Measurements from ENCODE around the gene U2SURP.

Gene U2SURP

DNA sequence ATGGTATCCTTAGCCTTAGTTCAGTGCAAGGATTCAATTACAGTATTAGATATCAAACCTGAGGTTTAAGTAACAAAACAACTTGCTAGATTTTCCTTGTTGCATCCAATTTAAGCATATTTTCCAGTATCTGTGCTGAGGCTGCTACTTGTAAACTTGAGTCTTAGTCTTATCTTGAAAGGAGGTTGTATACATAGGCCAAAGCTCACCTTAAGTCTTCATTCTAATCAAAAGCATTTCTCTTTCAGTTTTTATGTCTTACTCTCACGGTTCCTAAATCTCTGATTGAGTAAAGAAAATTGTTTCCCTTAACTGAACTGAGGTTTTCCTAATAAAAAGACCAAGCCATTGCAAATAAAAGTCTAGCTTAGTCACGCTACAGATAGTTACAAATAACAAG, 52.6 kb downstream of the U2SURP start:
- TF ChIP-seq, protein P1, sequence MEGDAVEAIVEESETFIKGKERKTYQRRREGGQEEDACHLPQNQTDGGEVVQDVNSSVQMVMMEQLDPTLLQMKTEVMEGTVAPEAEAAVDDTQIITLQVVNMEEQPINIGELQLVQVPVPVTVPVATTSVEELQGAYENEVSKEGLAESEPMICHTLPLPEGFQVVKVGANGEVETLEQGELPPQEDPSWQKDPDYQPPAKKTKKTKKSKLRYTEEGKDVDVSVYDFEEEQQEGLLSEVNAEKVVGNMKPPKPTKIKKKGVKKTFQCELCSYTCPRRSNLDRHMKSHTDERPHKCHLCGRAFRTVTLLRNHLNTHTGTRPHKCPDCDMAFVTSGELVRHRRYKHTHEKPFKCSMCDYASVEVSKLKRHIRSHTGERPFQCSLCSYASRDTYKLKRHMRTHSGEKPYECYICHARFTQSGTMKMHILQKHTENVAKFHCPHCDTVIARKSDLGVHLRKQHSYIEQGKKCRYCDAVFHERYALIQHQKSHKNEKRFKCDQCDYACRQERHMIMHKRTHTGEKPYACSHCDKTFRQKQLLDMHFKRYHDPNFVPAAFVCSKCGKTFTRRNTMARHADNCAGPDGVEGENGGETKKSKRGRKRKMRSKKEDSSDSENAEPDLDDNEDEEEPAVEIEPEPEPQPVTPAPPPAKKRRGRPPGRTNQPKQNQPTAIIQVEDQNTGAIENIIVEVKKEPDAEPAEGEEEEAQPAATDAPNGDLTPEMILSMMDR (IDR thresholded peaks at IDR 0.05), result no peak
- no peak overlapping the region for H3K27ac ChIP-seq
- no peak overlapping the region for H3K4me3 ChIP-seq
- no peak for DNase-seq (ENCODE audit: low spot score)

DNA sequence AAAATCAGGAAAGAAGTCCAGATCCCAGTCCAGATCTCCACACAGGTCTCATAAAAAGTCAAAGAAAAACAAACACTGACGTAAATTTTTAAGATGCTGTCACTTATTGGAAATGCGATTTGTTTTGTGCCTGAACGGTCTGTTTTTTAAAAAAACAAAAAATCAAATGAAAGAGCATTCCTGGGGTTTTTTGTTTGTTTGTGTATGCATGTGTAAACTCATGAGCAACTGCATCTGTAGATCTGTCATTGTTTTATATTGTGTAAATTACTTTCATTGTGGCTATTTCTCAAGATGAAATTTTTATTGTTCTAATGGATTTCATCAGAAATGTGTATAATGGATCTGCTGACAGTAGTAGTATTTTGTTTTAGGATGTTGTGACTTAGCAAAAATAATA, 55.0 kb downstream of the U2SURP start:
- H3K4me3 ChIP-seq, result no peak overlapping the region
- TF ChIP-seq, protein P1 (IDR thresholded peaks at IDR 0.05), result no peak
- no peak overlapping the region for H3K27ac ChIP-seq
- DNase-seq (ENCODE audit: low spot score), result no peak

DNA sequence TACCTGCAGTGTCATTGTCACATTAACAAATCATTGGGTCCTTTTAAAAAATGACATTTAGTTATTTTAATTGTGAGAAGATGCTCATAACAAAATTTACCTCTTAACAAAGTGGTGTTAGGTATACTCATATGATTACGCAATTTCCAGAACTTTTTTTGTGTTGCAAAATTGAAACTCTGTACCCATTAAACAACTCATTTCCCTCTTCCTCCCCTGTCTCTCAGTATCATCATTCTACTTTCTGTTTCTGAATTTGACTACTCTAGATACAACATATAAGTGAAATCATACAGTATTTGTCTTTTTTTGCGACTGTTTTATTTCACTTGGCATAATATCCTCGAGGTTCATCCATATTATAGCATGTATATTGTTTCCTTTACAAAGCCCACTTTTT, 59.5 kb downstream of the U2SURP start:
- DNase-seq (ENCODE audit: low spot score), result no peak
- H3K4me3 ChIP-seq, result no peak overlapping the region
- TF ChIP-seq, protein P1 (IDR thresholded peaks at IDR 0.05), result no peak
- no peak overlapping the region for H3K27ac ChIP-seq

DNA sequence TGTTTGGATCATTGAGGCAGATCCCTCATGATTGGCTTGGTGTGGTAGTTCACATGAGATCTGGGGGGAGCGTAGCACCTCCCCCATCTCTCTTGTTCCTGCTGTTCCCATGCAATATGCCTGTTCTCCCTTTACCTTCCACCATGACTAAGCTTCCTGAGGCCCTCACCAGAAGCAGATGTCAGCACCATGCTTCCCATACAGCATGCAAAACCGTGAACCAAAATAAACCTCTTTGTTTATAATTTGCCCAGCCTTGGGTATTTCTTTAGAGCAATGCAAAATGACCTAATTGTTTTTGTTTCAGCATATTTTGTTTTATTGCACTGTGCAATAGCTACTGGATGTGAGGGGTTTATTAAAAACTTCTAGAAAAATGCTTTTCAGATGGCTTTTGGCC, 61.6 kb downstream of the U2SURP start:
- DNase-seq (ENCODE audit: low spot score), result no peak
- TF ChIP-seq, protein P1 (IDR thresholded peaks at IDR 0.05), result no peak
- Histone ChIP-seq H3K4me3 (no peak overlapping the region), H3K27ac (no peak overlapping the region)

DNA sequence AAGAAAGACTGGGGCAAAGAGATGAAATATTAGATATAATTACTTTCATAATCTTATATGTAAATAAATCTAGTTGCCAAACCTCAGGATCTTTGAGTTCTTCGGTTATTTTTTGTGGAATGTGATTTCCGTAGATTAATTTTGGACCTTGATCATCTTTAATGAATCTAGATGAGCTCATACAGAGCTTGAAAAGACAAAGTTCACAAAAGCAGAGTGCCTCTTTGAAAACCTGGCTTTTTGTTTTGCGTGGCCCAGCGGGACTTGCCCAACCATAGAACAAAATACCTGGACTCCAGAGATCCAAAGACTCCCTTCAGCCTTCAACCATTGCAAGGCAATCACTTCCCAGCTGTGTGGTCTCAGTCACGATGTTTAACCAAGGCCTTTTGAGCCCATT, 63.4 kb downstream of the U2SURP start:
- no peak overlapping the region for H3K4me3 ChIP-seq
- TF ChIP-seq, protein P1 (IDR thresholded peaks at IDR 0.05), result no peak
- H3K27ac ChIP-seq, result no peak overlapping the region
- DNase-seq (ENCODE audit: low spot score), result no peak

DNA sequence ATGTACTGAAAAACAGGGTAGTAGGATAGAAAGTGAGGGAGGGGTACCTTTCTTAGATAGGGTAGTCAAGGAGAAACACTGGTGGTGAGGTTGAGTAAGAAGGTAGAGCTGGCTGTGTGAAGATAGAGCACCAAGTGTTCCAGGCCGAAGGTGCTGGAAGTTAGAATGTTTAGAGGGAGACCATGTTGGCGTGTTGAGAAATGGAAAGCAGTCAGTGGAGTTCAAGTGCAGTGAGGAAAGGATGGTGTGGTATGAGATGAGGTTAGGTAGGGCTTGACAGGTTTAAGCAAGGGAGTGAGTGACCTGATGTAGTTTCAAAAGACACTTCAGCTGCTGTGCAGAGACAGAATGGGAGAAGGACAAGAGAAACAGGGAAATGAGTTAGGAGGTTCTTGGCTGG, 64.0 kb downstream of the U2SURP start:
- no peak overlapping the region for H3K27ac ChIP-seq
- H3K4me3 ChIP-seq, result no peak overlapping the region
- TF ChIP-seq, protein P1 (IDR thresholded peaks at IDR 0.05), result no peak
- no peak for DNase-seq (ENCODE audit: low spot score)

DNA sequence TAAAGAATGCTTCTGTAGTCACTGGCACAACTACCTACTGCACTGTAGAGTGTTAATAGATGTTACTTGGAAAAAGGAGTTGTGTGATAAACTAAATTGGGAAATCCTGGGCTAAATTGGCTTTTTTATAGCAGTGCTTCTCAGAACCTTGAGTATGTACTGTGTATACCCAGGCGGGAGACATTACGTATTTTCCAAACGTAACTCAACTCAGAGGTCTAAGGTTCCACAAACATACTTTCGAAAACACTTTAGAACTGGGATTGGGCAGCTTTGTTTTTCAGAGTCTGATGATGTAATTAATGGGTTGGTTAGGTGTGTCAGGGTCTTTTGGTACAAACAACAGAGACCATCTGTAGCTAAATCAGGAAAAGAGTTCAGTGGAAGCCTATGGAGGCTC, 64.7 kb downstream of the U2SURP start:
- TF ChIP-seq, protein P1 (IDR thresholded peaks at IDR 0.05), result no peak
- DNase-seq (ENCODE audit: low spot score), result no peak
- Histone ChIP-seq H3K4me3 (no peak overlapping the region), H3K27ac (no peak overlapping the region)

Data from coronary artery (tissue), 2 donors.